DOHH2 (cell line): Measurements from ENCODE around the gene SCD5.

Experiments
- H3F3A ChIP-seq: fragments of 200-600 bp; sonication (generic), shearing (Covaris generic); 2 replicates; pipeline ENCODE4 v1.6.0; 2016; ENCODE audit warnings: antibody characterized with exemption, mild to moderate bottlenecking; ENCODE audit not compliant: control insufficient read depth, insufficient read depth
- H3K27ac ChIP-seq: fragments of 200-600 bp; sonication (generic); 2 replicates; pipeline ENCODE4 v1.5.1; 2014; ENCODE audit warnings: low read depth, mild to moderate bottlenecking, low read length, moderate library complexity
- H3K27me3 ChIP-seq: fragments of 200-600 bp; sonication (generic); 2 replicates; pipeline ENCODE4 v1.6.1; 2014; ENCODE audit warnings: mild to moderate bottlenecking, low read length, mixed read lengths; ENCODE audit not compliant: control insufficient read depth
- H3K36me3 ChIP-seq: fragments of 200-600 bp; sonication (generic); 2 replicates; pipeline ENCODE4 v1.6.1; 2014; ENCODE audit warnings: mild to moderate bottlenecking, low read length, moderate library complexity, mixed read lengths; ENCODE audit not compliant: control insufficient read depth
- H3K4me1 ChIP-seq: fragments of 200-600 bp; sonication (generic); 2 replicates; pipeline ENCODE4 v1.6.1; 2014; ENCODE audit warnings: mild to moderate bottlenecking, low read length, mixed read lengths; ENCODE audit not compliant: control insufficient read depth
- H3K4me2 ChIP-seq: fragments of 200-600 bp; sonication (generic); 2 replicates; pipeline ENCODE4 v1.6.0; 2014; ENCODE audit warnings: mild to moderate bottlenecking, low read length, moderate library complexity
- H3K4me3 ChIP-seq: fragments of 200-600 bp; sonication (generic); 2 replicates; pipeline ENCODE4 v1.5.1; 2014; ENCODE audit warnings: mild to moderate bottlenecking, low read length, mixed read lengths
- H3K79me2 ChIP-seq: fragments of 200-600 bp; sonication (generic); 2 replicates; pipeline ENCODE4 v1.6.1; 2014; ENCODE audit warnings: mild to moderate bottlenecking, low read length, mixed read lengths; ENCODE audit not compliant: control insufficient read depth
- H3K9me2 ChIP-seq: fragments of 200-600 bp; sonication (generic); replicated peaks from 2 replicates; pipeline ENCODE4 v1.6.1; 2014; ENCODE audit warnings: mild to moderate bottlenecking, low read length, mixed read lengths; ENCODE audit not compliant: control insufficient read depth
- H3K9me3 ChIP-seq: fragments of 200-600 bp; sonication (generic); 2 replicates; pipeline ENCODE4 v1.6.1; 2014; ENCODE audit warnings: antibody characterized with exemption, low read length, mixed read lengths; ENCODE audit not compliant: control insufficient read depth, insufficient read depth
- H4K20me1 ChIP-seq: fragments of 200-600 bp; sonication (generic); 2 replicates; pipeline ENCODE4 v1.6.0; 2014; ENCODE audit warnings: low read depth, mild to moderate bottlenecking, antibody characterized with exemption, low read length, moderate library complexity; ENCODE audit not compliant: control insufficient read depth, insufficient read depth
- EZH2phosphoT487 ChIP-seq: fragments of 200-600 bp; sonication (generic); IDR thresholded peaks from 2 replicates; pipeline ENCODE4 v1.6.1; 2017; ENCODE audit warnings: borderline replicate concordance, mild to moderate bottlenecking, antibody characterized with exemption, low read length, moderate library complexity, mixed read lengths
- TF ChIP-seq, protein P1 (sequence below): fragments of 200-600 bp; sonication (generic); IDR thresholded peaks from one replicate; pipeline ENCODE4 v1.5.1; 2014; ENCODE audit warnings: antibody characterized with exemption, mild to moderate bottlenecking, low read depth, low read length; ENCODE audit not compliant: poor library complexity, severe bottlenecking

SCD5 gene

DNA sequence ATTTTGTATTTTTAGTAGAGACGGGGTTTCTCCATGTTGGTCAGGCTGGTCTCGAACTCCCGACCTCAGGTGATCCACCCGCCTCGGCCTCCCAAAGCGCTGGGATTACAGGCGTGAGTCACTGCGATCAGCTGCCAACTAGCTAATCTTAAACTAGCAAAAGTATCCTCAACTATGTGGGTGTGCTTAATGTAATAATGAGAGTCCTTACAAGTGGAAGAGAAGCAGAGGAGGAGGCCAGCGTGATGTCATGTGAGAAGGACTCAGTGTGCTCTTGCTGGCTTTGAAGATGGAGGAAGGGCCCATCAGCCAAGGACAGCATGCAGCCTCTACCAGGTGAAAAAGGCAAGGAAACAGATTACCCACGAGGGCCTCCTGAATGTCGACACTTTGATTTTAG lies 19.6 kb downstream of the SCD5 start:
- no peak overlapping the region for H3K4me3 ChIP-seq
- H3K27me3 ChIP-seq, result no peaks in the 10 kb centered on the region
- no peak overlapping the region for H3K4me2 ChIP-seq
- H3K27ac ChIP-seq, result no peak overlapping the region
- peaks cover 57% of the 10 kb centered on the region for H3K79me2 ChIP-seq
- H4K20me1 ChIP-seq, result peaks cover 11% of the 10 kb centered on the region
- no peaks in the 10 kb centered on the region for H3K36me3 ChIP-seq
- peaks cover 48% of the 10 kb centered on the region for H3K4me1 ChIP-seq
- H3F3A ChIP-seq, result peaks cover 5% of the 10 kb centered on the region
- H3K9me3 ChIP-seq, result no peaks in the 10 kb centered on the region
- TF ChIP-seq EZH2phosphoT487, result no peak
- TF ChIP-seq, protein P1, sequence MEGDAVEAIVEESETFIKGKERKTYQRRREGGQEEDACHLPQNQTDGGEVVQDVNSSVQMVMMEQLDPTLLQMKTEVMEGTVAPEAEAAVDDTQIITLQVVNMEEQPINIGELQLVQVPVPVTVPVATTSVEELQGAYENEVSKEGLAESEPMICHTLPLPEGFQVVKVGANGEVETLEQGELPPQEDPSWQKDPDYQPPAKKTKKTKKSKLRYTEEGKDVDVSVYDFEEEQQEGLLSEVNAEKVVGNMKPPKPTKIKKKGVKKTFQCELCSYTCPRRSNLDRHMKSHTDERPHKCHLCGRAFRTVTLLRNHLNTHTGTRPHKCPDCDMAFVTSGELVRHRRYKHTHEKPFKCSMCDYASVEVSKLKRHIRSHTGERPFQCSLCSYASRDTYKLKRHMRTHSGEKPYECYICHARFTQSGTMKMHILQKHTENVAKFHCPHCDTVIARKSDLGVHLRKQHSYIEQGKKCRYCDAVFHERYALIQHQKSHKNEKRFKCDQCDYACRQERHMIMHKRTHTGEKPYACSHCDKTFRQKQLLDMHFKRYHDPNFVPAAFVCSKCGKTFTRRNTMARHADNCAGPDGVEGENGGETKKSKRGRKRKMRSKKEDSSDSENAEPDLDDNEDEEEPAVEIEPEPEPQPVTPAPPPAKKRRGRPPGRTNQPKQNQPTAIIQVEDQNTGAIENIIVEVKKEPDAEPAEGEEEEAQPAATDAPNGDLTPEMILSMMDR, result no peak
- no peaks in the 10 kb centered on the region for H3K9me2 ChIP-seq

DNA sequence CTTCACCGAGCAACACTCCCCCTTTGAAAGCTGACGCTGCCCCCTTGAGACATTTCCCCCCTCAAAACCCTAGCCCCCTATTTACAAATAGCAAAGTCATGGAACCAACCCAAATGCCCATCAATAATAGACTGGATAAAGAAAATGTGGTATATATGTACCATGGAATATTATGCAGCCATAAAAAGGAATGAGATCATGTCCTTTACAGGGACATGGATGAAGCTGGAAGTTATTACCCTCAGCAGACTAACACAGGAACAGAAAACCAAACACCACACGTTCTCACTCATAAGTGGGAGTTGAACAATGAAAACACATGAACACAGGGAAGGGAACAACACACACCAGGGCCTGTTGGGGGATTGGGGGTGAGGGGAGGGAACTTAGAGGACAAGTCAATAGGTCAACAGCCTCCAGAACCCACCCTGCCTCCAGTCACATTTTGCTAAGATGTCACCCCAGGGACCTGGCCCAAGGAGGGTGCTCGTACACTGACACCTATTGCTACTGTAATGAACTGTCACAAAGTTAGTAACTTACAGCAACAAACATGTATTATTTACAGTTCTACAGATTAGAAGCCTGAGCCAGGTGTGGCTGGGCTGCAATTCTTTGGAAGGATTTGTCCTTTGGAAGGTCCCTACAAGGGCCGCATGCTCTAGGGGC lies 20.6 kb downstream of the SCD5 start:
- H3K9me2 ChIP-seq, result no peaks in the 10 kb centered on the region
- no peak overlapping the region for H3K4me3 ChIP-seq
- peaks cover 40% of the 10 kb centered on the region for H3K4me1 ChIP-seq
- peaks cover 53% of the 10 kb centered on the region for H3K79me2 ChIP-seq
- no peaks in the 10 kb centered on the region for H3K36me3 ChIP-seq
- no peak overlapping the region for H3K4me2 ChIP-seq
- H3K27ac ChIP-seq, result no peak overlapping the region
- TF ChIP-seq EZH2phosphoT487, result no peak
- TF ChIP-seq, protein P1, result no peak
- H3K27me3 ChIP-seq, result no peaks in the 10 kb centered on the region
- H3F3A ChIP-seq, result peaks cover 5% of the 10 kb centered on the region
- H3K9me3 ChIP-seq, result no peaks in the 10 kb centered on the region
- H4K20me1 ChIP-seq, result peaks cover 11% of the 10 kb centered on the region

DNA sequence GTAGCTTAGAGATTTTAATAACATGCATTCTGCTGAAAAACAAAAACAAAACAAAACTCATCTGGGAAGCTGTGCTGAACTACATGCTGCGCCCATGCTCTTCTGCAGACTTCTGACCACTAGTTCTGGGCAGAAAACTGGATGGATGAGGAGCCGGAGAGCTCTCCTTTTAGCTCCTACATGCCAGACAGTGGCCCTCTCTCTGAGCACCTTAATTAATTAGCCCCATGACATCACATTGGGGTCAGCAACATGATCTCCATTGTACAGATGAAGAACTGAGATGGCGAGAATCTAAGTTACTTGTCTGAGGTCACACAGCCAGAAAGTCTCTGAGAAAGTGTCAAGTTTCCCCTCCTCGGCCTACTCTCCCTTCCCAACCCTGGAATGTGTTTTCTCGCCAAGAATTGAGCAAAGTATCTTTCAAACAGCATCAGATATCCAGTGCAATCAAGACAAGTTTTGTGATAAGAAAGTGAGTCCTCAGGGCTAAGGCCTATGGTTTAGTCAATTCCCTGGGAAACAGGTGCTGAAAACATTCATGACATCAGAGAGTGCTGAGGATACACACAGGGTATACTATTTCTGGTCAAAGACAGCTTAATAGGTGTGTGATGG lies 21.6 kb downstream of the SCD5 start:
- Histone ChIP-seq H3K27me3 (no peaks in the 10 kb centered on the region), H3K79me2 (peaks cover 46% of the 10 kb centered on the region), H3K4me2 (no peak overlapping the region), H3K27ac (no peak overlapping the region), H3K4me1 (peaks cover 30% of the 10 kb centered on the region), H3K9me3 (peaks cover 2% of the 10 kb centered on the region; the same call in 1 of the 2 replicates), H3F3A (peaks cover 5% of the 10 kb centered on the region), H3K36me3 (no peaks in the 10 kb centered on the region), H3K4me3 (no peak overlapping the region), H3K9me2 (no peaks in the 10 kb centered on the region), H4K20me1 (peaks cover 7% of the 10 kb centered on the region)
- TF ChIP-seq EZH2phosphoT487, result no peak
- TF ChIP-seq, protein P1, result no peak
